ENCODE data around the gene ADAM12. TPM values are rescaled to one million over a fixed set of nuclear protein-coding genes. Genes with fewer than 3 reads are reported as not detected.

Gene ADAM12
- under 1 TPM; 0.36 to 0.97 TPM for total RNA-seq

DNA sequence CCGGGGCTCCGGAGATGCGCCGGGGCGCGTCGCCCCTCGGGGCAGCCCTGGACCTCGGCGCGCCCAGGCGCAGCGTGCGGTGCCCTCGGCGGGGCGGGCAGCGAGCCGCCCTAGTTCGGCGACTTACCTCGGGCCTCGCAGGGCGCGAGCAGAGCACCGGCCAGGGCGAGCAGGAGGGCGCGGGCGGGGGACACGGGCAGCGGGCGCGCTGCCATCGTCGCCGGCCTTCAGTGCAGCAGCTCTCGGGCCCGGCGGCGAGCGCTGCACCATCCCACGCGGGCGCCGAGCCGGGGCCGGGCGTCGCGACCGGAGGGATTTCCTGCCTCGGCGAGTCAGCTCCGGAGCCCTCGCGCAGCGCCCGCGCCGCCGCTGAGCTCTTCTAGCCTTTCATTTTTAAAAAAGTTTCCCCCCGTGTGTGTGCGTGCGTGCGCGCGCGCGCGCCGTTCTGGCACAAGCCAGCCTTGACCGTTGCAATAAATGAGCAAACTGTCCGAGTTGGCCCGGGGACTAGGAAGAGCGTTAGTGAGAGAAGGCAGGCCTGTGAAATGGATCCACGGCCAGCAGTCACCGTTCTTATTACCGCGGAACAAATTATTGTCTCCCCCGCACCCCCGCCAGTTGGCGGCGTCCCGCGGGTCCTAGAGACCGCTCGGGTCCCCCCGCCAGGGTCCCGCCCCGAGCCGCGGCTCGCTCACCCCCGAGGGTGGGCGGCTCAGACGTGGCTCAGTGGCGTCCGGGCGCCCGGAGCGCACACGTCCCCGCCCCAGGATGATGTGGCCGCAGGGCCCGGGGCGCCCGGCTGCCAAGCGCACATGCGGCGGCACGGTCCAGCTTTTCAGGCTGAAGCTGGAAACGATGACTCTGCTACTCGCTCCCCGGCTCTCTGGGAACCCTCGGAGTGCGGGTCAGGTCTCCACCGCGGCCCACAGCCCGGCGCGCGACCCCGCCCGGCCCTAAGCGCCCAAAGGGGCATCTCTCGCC is at the start of gene ADAM12:
ADAM12 (minus strand) TSS at position 547 of the 981 bp plus-strand sequence; CDS start at position 215, 332 bp downstream.
- H3K36me3 Mint-ChIP-seq: peaks cover 5% of the 10 kb centered on the region
- intact Hi-C loops (cut with micrococcal nuclease): loop anchor here (2.0 to 5.0 kb wide), 2 partner anchors 405 to 521 kb away; no protein-coding TSS in a partner anchor
- CTCF ChIA-PET: no interaction called here

DNA sequence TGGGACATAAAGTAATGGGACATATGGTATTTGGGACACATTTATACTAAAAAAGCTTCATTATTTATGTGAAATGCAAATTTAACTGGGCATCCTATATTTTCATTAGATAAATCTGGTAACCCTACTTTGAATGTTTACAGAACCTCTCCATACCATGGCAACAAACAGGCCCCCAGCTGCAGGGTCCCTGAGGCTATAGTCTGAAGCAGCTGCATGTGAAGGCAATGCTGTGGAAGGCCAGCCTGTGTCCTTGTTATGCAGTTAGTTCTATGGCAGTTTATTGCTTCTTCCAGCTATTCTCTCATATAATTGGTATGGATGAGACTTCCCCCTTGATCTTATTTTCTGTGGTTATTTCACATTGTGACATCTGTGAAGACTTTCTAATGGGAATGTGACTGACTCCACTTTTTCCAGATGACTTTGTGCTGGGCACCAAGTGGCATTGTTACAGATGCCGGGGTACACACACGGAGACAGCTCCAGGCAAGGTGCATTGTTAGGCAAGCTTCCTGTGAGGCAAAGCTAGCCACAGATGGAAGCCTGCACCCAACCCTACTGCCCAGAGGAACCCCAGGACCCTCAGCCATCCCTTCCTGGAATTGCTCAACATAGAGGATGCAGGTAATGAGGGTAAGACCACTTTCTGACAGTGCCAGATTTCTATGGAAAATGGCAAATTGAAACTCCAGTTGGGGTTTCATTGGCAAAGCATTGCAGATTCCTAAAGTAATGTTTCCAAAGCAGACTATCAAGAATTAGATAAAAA is 49.5 kb upstream of the ADAM12 start:
- Mint-ChIP-seq H3K9me3 (no peaks in the 10 kb centered on the region), H3K4me1 (ENCODE audit: low read depth) (no peaks in the 10 kb centered on the region), H3K36me3 (no peaks in the 10 kb centered on the region), H3K27me3 (peaks cover 2% of the 10 kb centered on the region), H3K27ac (no peak overlapping the region), H3K4me3 (no peak overlapping the region)
- intact Hi-C loops (cut with micrococcal nuclease): no loop called here
- ChIA-PET CTCF (no interaction called here), POLR2A (interaction anchor here (0.6 kb wide), 1 partner anchor 10 kb away, joined by 3 read pairs; no protein-coding TSS in a partner anchor)
- DNase-seq: no peak

More for the DNA sequence above, at the start of gene ADAM12:
- H3K27ac Mint-ChIP-seq: peak within 1 kb of the TSS; percentile 42
- DNase-seq: no peak
- peaks cover 29% of the 10 kb centered on the region for H3K27me3 Mint-ChIP-seq
- peak within 1 kb of the TSS; percentile 39 for H3K4me3 Mint-ChIP-seq
- POLR2A ChIA-PET: no interaction called here
- no peaks in the 10 kb centered on the region for H3K9me3 Mint-ChIP-seq
- H3K4me1 Mint-ChIP-seq (ENCODE audit: low read depth): peaks cover 5% of the 10 kb centered on the region

DNA sequence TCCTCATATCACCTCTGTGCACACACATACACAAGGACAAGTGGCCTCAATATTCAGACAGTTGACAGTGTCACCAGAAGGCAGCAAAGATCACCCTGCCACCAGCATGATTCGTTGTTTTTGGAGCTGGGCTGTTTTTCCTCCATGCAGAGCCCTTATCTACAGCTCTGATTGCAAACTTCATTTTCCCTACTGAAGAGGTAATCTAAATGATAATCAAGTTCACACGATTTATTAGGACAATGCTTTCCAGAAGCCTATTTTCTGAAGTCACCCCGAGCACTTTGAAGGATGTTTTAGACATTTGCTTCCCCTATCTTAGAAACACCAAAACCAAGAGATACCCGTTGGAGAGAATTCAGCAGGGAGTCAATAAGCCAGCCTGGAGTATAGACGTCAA is 46.0 kb upstream of the ADAM12 start:
- Mint-ChIP-seq H3K4me1 (ENCODE audit: low read depth) (no peaks in the 10 kb centered on the region), H3K9me3 (no peaks in the 10 kb centered on the region), H3K36me3 (no peaks in the 10 kb centered on the region), H3K27me3 (no peaks in the 10 kb centered on the region), H3K4me3 (no peak overlapping the region), H3K27ac (no peak overlapping the region)
- POLR2A ChIA-PET: no interaction called here
- CTCF ChIA-PET: no interaction called here
- no peak for DNase-seq
- intact Hi-C loops (cut with micrococcal nuclease): no loop called here

- Mint-ChIP-seq H3K27me3 (no peaks in the 10 kb centered on the region), H3K4me3 (no peak overlapping the region), H3K36me3 (no peaks in the 10 kb centered on the region), H3K4me1 (ENCODE audit: low read depth) (no peaks in the 10 kb centered on the region), H3K27ac (no peak overlapping the region), H3K9me3 (no peaks in the 10 kb centered on the region)
- CTCF ChIA-PET: no interaction called here
- no peak for DNase-seq
- intact Hi-C loops (cut with micrococcal nuclease): no loop called here
- POLR2A ChIA-PET: no interaction called here
Measured at GRCh38 chr10:126433351-126433750, 45.1 kb upstream of the ADAM12 start.

DNA sequence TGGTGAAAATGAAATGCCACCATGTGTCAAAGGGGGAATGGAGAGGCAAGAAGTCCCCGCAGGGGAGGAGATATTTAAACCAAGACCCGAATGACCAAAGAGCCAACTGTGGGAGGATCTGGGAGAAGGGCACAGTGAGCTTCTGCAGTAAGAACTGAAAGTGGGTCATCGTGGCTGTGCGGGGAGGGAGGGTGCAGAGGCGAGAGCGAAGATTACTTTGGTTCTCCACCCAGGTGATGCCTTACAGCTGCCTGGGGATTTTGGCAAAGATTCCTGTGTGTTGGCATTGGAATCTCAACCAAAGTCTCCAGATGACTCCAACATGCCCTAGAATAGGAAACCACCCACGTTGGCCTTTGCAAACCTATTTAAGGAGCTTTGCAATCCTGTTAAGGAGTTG is 44.2 kb upstream of the ADAM12 start:
- Mint-ChIP-seq H3K4me1 (ENCODE audit: low read depth) (no peaks in the 10 kb centered on the region), H3K36me3 (no peaks in the 10 kb centered on the region), H3K9me3 (no peaks in the 10 kb centered on the region), H3K4me3 (no peak overlapping the region), H3K27ac (no peak overlapping the region), H3K27me3 (no peaks in the 10 kb centered on the region)
- DNase-seq: no peak
- intact Hi-C loops (cut with micrococcal nuclease): no loop called here
- POLR2A ChIA-PET: no interaction called here
- CTCF ChIA-PET: no interaction called here

DNA sequence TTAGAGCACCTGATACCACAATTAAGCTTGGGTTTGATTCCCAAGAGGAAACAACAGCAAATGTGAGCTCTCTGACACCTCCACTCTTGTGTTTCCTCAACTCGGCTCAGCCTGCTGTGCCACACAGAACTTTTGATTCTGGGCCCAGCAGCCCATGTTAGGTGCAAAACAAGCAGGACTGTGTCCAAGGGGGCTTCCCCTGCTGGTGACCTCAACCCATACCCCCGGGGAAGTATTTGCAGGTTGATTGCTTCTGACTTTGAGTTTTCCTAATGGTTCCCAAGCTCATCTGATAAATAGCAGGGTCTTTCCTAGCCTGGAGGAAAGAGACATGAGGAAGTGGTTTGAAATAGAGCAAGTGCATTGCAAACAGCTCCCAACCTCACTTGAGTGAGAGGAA is 43.5 kb upstream of the ADAM12 start:
- ChIA-PET POLR2A (no interaction called here), CTCF (no interaction called here)
- Mint-ChIP-seq H3K9me3 (no peaks in the 10 kb centered on the region), H3K27me3 (no peaks in the 10 kb centered on the region), H3K4me1 (ENCODE audit: low read depth) (no peaks in the 10 kb centered on the region), H3K36me3 (no peaks in the 10 kb centered on the region), H3K27ac (no peak overlapping the region), H3K4me3 (no peak overlapping the region)
- DNase-seq: no peak
- intact Hi-C loops (cut with micrococcal nuclease): no loop called here

DNA sequence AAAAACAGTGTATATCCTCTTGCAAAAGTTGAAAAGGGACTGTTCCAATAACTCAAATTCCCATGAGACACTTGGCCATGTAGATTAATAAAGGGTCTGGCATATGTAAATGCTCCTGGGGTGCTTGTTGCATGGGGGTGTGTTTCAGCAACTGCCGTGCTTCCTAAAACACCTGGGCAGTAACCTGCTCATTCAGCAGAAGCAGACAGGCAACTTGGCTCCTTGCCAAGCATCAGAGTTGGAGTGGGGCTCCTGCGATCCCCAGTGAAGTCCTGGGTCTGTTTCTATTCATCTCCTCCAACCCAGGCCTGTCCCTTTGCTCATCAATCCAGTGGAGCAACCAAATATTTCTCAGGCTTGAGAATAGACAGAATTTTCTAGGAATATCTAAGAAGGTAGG is 42.2 kb upstream of the ADAM12 start:
- Mint-ChIP-seq H3K4me1 (ENCODE audit: low read depth) (no peaks in the 10 kb centered on the region), H3K4me3 (no peak overlapping the region), H3K27ac (no peak overlapping the region), H3K36me3 (no peaks in the 10 kb centered on the region), H3K27me3 (no peaks in the 10 kb centered on the region), H3K9me3 (no peaks in the 10 kb centered on the region)
- ChIA-PET POLR2A (no interaction called here), CTCF (no interaction called here)
- DNase-seq: no peak
- intact Hi-C loops (cut with micrococcal nuclease): no loop called here

GRCh38 chr10:126429275-126429674 is 41.0 kb upstream of the ADAM12 start:
- ChIA-PET CTCF (no interaction called here), POLR2A (no interaction called here)
- H3K4me1 Mint-ChIP-seq (ENCODE audit: low read depth): no peaks in the 10 kb centered on the region
- intact Hi-C loops (cut with micrococcal nuclease): no loop called here
- H3K9me3 Mint-ChIP-seq: peaks cover 2% of the 10 kb centered on the region
- no peak for DNase-seq
- H3K27ac Mint-ChIP-seq: no peak overlapping the region
- H3K27me3 Mint-ChIP-seq: no peaks in the 10 kb centered on the region
- no peak overlapping the region for H3K4me3 Mint-ChIP-seq
- no peaks in the 10 kb centered on the region for H3K36me3 Mint-ChIP-seq

DNA sequence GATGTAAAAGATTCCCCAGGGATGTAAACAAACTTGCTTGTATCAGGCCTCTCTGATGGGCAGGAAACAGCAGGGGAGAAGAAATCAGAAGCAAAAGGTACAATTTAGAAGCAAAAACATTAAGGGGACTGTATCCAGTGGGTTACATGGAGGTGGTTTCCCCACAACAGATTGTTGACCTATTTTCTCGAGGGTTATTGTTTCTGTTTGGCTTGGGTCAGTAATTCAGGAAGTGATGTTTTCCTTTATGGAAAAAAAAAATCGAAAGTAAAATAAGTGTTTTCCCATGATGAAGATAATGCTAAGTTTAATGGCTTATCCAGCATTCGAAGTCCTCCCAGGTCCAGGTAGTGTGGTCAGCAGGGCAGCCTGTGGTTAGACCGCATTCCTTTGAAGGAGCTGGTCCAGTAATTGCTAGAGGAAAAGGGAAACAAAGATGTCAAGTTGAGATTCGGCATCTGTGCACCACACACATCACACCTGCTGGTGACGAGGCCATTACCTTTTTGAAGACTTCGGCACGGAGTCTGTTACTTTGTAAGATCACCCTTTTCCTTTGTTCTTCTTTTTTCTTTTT is 37.3 kb upstream of the ADAM12 start:
- CTCF ChIA-PET: no interaction called here

GRCh38 chr10:126425032-126425431 is 36.8 kb upstream of the ADAM12 start:
- peaks cover 13% of the 10 kb centered on the region for H3K9me3 Mint-ChIP-seq
- intact Hi-C loops (cut with micrococcal nuclease): no loop called here
- H3K4me1 Mint-ChIP-seq (ENCODE audit: low read depth): no peaks in the 10 kb centered on the region
- H3K36me3 Mint-ChIP-seq: no peaks in the 10 kb centered on the region
- CTCF ChIA-PET: no interaction called here
- no peak overlapping the region for H3K4me3 Mint-ChIP-seq
- H3K27me3 Mint-ChIP-seq: no peaks in the 10 kb centered on the region
- POLR2A ChIA-PET: no interaction called here
- no peak overlapping the region for H3K27ac Mint-ChIP-seq
- DNase-seq: no peak

More for the DNA sequence above, 37.3 kb upstream of the ADAM12 start:
- Mint-ChIP-seq H3K36me3 (no peaks in the 10 kb centered on the region), H3K27ac (no peak overlapping the region), H3K9me3 (peaks cover 13% of the 10 kb centered on the region), H3K27me3 (no peaks in the 10 kb centered on the region), H3K4me1 (ENCODE audit: low read depth) (no peaks in the 10 kb centered on the region), H3K4me3 (no peak overlapping the region)
- intact Hi-C loops (cut with micrococcal nuclease): no loop called here
- POLR2A ChIA-PET: no interaction called here
- no peak for DNase-seq

DNA sequence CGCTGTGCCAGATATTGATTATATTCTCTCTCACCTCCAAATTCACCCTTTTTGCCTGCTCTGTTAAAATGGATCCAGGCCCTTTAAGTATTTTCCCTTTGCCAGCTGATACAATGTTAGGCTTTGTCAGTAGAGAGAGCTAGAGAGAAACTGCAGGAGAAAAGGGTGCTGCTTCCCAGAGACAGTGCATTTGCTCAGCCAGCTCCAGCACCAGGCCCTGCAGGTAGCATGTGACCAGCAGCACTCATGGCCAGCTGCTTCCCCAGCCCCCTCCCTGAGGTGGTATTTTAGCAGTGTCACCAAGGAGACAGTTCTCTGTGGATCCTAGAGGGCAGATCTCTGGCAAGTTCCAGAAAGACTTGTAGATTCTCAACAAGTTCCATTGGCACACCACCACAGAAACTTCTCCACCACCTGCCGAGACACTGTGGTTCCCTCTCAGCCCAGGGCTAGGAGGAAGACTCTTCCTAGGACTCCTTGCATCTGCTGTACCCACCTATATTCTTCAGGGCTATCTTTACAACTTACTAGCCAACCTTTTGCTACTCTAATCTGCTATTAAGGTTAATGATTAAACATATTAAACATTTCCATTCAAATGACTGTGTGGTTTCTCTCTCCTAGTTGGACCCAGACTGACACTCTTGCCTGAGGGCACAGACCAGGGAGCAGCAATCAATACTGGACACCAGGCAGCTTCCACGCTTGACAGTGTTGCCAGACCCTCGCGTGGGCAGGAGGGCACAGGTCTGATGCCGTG is 35.6 kb upstream of the ADAM12 start:
- POLR2A ChIA-PET: no interaction called here
- no peak overlapping the region for H3K27ac Mint-ChIP-seq
- intact Hi-C loops (cut with micrococcal nuclease): no loop called here

DNA sequence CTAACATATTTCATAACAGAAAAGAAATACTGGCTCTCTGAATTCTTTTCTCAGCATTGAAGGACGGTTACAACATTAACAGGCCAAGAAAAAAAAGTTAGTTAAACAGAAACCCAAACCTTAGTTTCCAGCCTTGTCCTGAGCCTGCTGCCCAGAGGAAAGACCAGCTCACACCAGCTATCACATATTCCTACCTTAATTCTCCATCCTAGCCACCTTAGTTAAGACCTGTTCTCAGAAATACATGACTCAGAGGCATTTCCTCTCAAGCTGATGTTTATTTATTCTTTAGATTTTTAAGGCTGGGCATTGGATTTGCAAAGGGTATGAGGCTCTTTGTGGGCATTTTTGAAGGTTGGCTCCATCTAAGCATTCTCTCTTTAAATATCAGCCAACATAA is 34.3 kb upstream of the ADAM12 start:
- Mint-ChIP-seq H3K4me1 (ENCODE audit: low read depth) (no peaks in the 10 kb centered on the region), H3K27me3 (no peaks in the 10 kb centered on the region), H3K9me3 (peaks cover 21% of the 10 kb centered on the region), H3K27ac (no peak overlapping the region), H3K36me3 (no peaks in the 10 kb centered on the region), H3K4me3 (no peak overlapping the region)
- no peak for DNase-seq
- intact Hi-C loops (cut with micrococcal nuclease): no loop called here
- ChIA-PET POLR2A (no interaction called here), CTCF (no interaction called here)

More for the DNA sequence above, 35.6 kb upstream of the ADAM12 start:
- no peaks in the 10 kb centered on the region for H3K36me3 Mint-ChIP-seq
- H3K4me1 Mint-ChIP-seq (ENCODE audit: low read depth): no peaks in the 10 kb centered on the region
- no peak for DNase-seq
- H3K27me3 Mint-ChIP-seq: no peaks in the 10 kb centered on the region
- CTCF ChIA-PET: no interaction called here
- H3K4me3 Mint-ChIP-seq: no peak overlapping the region
- peaks cover 19% of the 10 kb centered on the region for H3K9me3 Mint-ChIP-seq
